Ovary (tissue), 9 donors: ENCODE measurements around the gene TC2N. TPM values are rescaled to one million over a fixed set of nuclear protein-coding genes. Genes with fewer than 3 reads are reported as not detected.

Experiments used
- DNase-seq, 5 donors: peaks; one replicate each; pipeline ENCODE4 v3.0.0-alpha.2; 2019 to 2020
- H3K27ac ChIP-seq, 2 donors: fragments of 200-600 bp; one replicate each; pipeline versions ENCODE4 v1.5.1 to v1.8.0; 2019 to 2022
- H3K27me3 ChIP-seq: fragments of 200-600 bp; one replicate; pipeline ENCODE4 v1.8.0; 2022
- H3K36me3 ChIP-seq: fragments of 200-600 bp; sonication (generic); one replicate; pipeline ENCODE4 v1.5.1; 2019
- H3K4me1 ChIP-seq: one replicate; pipeline ENCODE4 v1.8.1; 2013; ENCODE audit warnings: mild to moderate bottlenecking, moderate library complexity; ENCODE audit not compliant: insufficient read depth
- H3K4me3 ChIP-seq: fragments of 200-600 bp; sonication (generic); one replicate; pipeline ENCODE4 v1.5.1; 2017
- H3K9me3 ChIP-seq, 2 donors: fragments of 200-600 bp in 1 of 2; sonication (generic) in 1 of 2; one replicate each; pipeline versions ENCODE4 v1.5.1 to v1.8.1; 2013 to 2019; ENCODE audit warnings: mild to moderate bottlenecking in 1 of 2, moderate library complexity in 1 of 2
- EP300 ChIP-seq: sonication (generic); formaldehyde crosslinking; IDR thresholded peaks from one replicate; pipeline ENCODE4 v1.6.1; 2017; ENCODE audit warnings: antibody characterized with exemption
- POLR2A ChIP-seq: fragments of 450-650 bp; IDR thresholded peaks from one replicate; pipeline ENCODE4 v1.6.1; 2017; ENCODE audit warnings: antibody characterized with exemption, mild to moderate bottlenecking, moderate library complexity
- WGBS, 3 donors: extraction: QIAGEN DNeasy Blood & Tissue Kit in 1 of 3; methylation state at CpG; one replicate each; pipeline versions ENCODE4 v1.1.5 to v1.1.7; 2013 to 2017; 5-methylcytosine and 5-hydroxymethylcytosine counted together
- intact Hi-C, 4 donors: fragments of 100-400 bp; cut with DNase I; formaldehyde crosslinking; loops; one replicate each; pipeline versions ENCODE4 v1.11.0 to v1.15.1; 2022 to 2023
- polyA plus RNA-seq, 2 donors: library from polyadenylated mRNA; stranded (reverse); fragments of 200-250 nt in 1 of 2; fragments of 350-450 nt in 1 of 2; fragmentation: Illumina TruSeq in 1 of 2; extraction: RNeasy Lipid Tissue Mini Kit (QIAGEN cat#74804) in 1 of 2; gene quantifications; one replicate each; pipeline ENCODE4 v1.2.3, GENCODE V29; 2013 to 2014
- total RNA-seq, 7 donors: library from RNA; depleted of rRNA in 2 of 7; stranded (reverse); fragments of >200 nt in 2 of 7; fragmentation: NEBNext Ultra II Directional in 3 of 7; extraction: Animal tissue kit (Norgen Biotek cat#: 25700) in 3 of 7; gene quantifications; one replicate each; pipeline versions ENCODE4 v1.1.0 to v1.2.4, GENCODE V29; 2016 to 2023
- TF ChIP-seq, protein P1 (sequence below), 3 donors: fragments of 450-650 bp in 2 of 3; fragments of 200-600 bp in 1 of 3; IDR thresholded peaks; one replicate each; pipeline versions ENCODE4 v1.5.1 to v1.8.0; 2016 to 2022; ENCODE audit warnings: antibody characterized with exemption in 3 of 3, mild to moderate bottlenecking in 1 of 3
- donor health status: DM: no; HTN: no; CAD: no; lungs with moderate emphysema.
- donor health status: DM: no; HTN: no; CAD: no.
- donor health status: Bipolar disorder and iron deficiency.
- donor health status: DM: yes; HTN: yes; CAD: no.
- donor health status: DM: no; HTN: no; CAD: no.
- donor health status: DM: yes; HTN: yes; CAD: no.

Gene TC2N
- total and polyA plus RNA-seq, 9 donors, result 2.2 to 81.7 (median 12.4) TPM

DNA sequence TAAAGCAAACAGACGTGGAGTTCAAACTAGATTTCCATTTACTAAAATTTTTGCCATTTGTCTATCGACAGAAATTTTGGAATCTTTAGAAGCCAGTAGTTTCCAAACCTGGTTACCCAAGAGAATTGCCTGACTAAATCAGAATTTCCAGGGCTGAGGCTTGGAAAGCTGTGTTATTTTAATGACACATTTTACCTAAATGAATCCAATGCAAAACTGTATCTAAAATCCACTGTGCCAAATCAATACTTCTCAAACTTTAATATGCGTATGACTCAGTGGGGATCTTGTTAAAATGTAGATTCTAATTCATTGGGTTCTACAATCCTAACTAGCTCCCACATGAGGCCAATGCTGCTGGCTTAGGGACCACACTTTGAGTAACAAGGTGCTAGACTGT lies 35.0 kb upstream of the TC2N start:
- peaks cover 15% of the 10 kb centered on the region for H3K4me1 ChIP-seq
- H3K36me3 ChIP-seq, result no peaks in the 10 kb centered on the region
- no peak overlapping the region for H3K27ac ChIP-seq
- intact Hi-C loops, result loop anchor here in 1 of 4 donors (5.0 kb wide), 1 partner anchor 1275 kb away; no protein-coding TSS in a partner anchor
- H3K9me3 ChIP-seq, result no peaks in the 10 kb centered on the region
- TF ChIP-seq, protein P1, sequence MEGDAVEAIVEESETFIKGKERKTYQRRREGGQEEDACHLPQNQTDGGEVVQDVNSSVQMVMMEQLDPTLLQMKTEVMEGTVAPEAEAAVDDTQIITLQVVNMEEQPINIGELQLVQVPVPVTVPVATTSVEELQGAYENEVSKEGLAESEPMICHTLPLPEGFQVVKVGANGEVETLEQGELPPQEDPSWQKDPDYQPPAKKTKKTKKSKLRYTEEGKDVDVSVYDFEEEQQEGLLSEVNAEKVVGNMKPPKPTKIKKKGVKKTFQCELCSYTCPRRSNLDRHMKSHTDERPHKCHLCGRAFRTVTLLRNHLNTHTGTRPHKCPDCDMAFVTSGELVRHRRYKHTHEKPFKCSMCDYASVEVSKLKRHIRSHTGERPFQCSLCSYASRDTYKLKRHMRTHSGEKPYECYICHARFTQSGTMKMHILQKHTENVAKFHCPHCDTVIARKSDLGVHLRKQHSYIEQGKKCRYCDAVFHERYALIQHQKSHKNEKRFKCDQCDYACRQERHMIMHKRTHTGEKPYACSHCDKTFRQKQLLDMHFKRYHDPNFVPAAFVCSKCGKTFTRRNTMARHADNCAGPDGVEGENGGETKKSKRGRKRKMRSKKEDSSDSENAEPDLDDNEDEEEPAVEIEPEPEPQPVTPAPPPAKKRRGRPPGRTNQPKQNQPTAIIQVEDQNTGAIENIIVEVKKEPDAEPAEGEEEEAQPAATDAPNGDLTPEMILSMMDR (IDR thresholded peaks at IDR 0.05), result no peak
- TF ChIP-seq EP300 (no peak), POLR2A (no peak)
- 85 to 92% (median 86%) methylated on average over 3 of the region's 3 CpGs for WGBS, 3 donors
- H3K27me3 ChIP-seq, result no peaks in the 10 kb centered on the region
- H3K4me3 ChIP-seq, result no peak overlapping the region
- DNase-seq, result no peak

GRCh38 chr14:91901449-91902226 lies 34.3 kb upstream of the TC2N start:
- TF ChIP-seq, protein P1 (IDR thresholded peaks at IDR 0.05), result no peak
- TF ChIP-seq EP300, result peak; percentile 4
- no peak for TF ChIP-seq POLR2A
- H3K9me3 ChIP-seq, result no peaks in the 10 kb centered on the region
- peak overlapping the region in 1 of 2 donors; percentile 50 for H3K27ac ChIP-seq
- peaks cover 15% of the 10 kb centered on the region for H3K4me1 ChIP-seq
- WGBS, 3 donors, result 15 to 26% (median 20%) methylated on average over 9 of the region's 9 CpGs
- no peaks in the 10 kb centered on the region for H3K27me3 ChIP-seq
- no peaks in the 10 kb centered on the region for H3K36me3 ChIP-seq
- intact Hi-C loops, result loop anchor here in 1 of 4 donors (5.0 kb wide), 1 partner anchor 1276 kb away; no protein-coding TSS in a partner anchor
- H3K4me3 ChIP-seq, result no peak overlapping the region
- DNase-seq, result peak; percentile 45 to 78 (median 52)

DNA sequence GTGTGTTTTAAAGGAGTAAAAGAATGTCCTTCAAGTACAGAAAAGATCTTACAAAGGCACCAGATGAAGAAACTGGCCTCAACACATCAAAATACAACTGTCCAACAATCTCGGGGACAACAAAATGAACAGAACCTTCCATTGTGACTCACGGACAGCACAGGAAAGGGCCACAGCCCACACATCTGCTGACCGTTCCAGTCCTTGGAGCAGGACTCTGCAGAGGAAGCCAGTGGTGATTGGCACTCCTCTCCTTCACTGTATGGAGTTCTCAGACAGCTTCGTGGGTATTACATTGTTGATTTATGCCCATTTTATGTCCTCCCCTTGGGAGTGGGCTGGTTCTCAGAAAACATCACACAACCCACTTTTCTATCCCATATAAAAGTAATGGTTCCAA lies 32.5 kb upstream of the TC2N start:
- Histone ChIP-seq H3K9me3 (no peaks in the 10 kb centered on the region), H3K27ac (no peak overlapping the region), H3K36me3 (no peaks in the 10 kb centered on the region), H3K4me3 (no peak overlapping the region), H3K4me1 (peaks cover 15% of the 10 kb centered on the region), H3K27me3 (no peaks in the 10 kb centered on the region)
- intact Hi-C loops, result loop anchor here in 1 of 4 donors (5.0 kb wide), 1 partner anchor 1277 kb away; no protein-coding TSS in a partner anchor
- 69 to 78% (median 69%) methylated on average over 4 of the region's 4 CpGs for WGBS, 3 donors
- TF ChIP-seq POLR2A, result no peak
- no peak for TF ChIP-seq EP300
- TF ChIP-seq, protein P1 (IDR thresholded peaks at IDR 0.05), result no peak
- DNase-seq, result no peak

DNA sequence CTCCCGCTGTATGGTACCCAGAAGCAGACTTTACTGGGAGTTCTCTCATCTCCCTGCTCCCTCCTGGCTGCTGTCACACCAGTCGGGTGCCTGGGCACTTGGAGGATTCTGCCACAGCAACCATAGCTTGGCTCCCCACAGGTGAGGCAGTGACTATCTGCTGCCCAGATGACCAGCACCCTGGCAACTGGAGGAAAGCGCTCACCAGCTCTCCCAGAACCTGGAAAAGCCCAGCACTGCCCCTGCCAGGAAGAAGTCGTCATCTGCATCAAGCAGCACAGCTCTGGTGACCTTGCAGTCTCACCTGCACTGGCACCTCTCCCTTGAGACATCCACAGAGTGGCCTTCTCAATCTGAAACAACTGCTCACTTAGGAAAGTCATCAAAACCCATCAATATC lies 31.9 kb upstream of the TC2N start:
- H3K27me3 ChIP-seq, result no peaks in the 10 kb centered on the region
- no peak for DNase-seq
- WGBS, 3 donors, result 95 to 97% (median 96%) methylated on average over 4 of the region's 4 CpGs
- intact Hi-C loops, result no loop called here
- no peaks in the 10 kb centered on the region for H3K9me3 ChIP-seq
- no peaks in the 10 kb centered on the region for H3K36me3 ChIP-seq
- TF ChIP-seq EP300 (no peak), POLR2A (no peak)
- TF ChIP-seq, protein P1 (IDR thresholded peaks at IDR 0.05), result no peak
- no peak overlapping the region for H3K27ac ChIP-seq
- peaks cover 15% of the 10 kb centered on the region for H3K4me1 ChIP-seq
- no peak overlapping the region for H3K4me3 ChIP-seq
